K562 (cell line): ENCODE results near the gene ZNF408. TPM values are rescaled to one million over a fixed set of nuclear protein-coding genes. Genes with fewer than 3 reads are reported as not detected.

Experiments
- ATAC-seq: fragments of 200-7000 bp; cut with Tn5 transposase; 3 replicates; pipeline ENCODE4 v1.9.1; 2020; ENCODE audit warnings: moderate library complexity
- BruUV-seq: library from RNA; stranded (reverse); fragments of 400-500 nt; replicated peaks from 2 replicates; lab custom pipeline; 2021; lab: Mats Ljungman, UMichigan
- CTCF ChIA-PET: fragments of 300-600 bp; formaldehyde crosslinking; extraction: SDS; loops from one replicate; lab custom pipeline; 2021; ENCODE audit warnings: low intra/inter-chr PET ratio; lab: Yijun Ruan, JAX
- POLR2A ChIA-PET: fragments of 300-600, 350-650 bp; sonication (Branson Sonifier 250); formaldehyde crosslinking; extraction: SDS; loops from one replicate; lab custom pipeline; 2021; ENCODE audit warnings: antibody characterized with exemption, inconsistent platforms; lab: Yijun Ruan, JAX
- DNase-seq, 4 experiments: peaks; one replicate each; pipeline versions ENCODE4 v3.0.0 to v3.0.0-alpha.2; 2011 to 2018; ENCODE audit warnings: low spot score in 3 of 4, mixed read lengths in 3 of 4; ENCODE audit errors: extremely low read depth in 1 of 4
- FAIRE-seq: peaks from 2 replicates; lab custom pipeline; 2011; peaks lifted over from hg19 to GRCh38; lab: Jason Lieb, UNC
- H2AFZ ChIP-seq: 2 replicates; pipeline ENCODE4 v1.6.0; 2011; ENCODE audit warnings: low read depth, low read length, control low read depth, inconsistent platforms
- H3K27ac ChIP-seq: fragments of 200-600 bp; 3 replicates; pipeline ENCODE4 v1.8.0; 2011; ENCODE audit warnings: low read depth, mild to moderate bottlenecking, control low read depth, inconsistent platforms, low read length, moderate library complexity, mixed read lengths; ENCODE audit errors: extremely low read depth
- H3K27me3 ChIP-seq, 2 experiments: fragments of 300-600 bp in 1 of 2; 2 replicates in 1 of 2; 3 replicates in 1 of 2; pipeline versions ENCODE4 v1.6.0 to v1.8.0; 2011; ENCODE audit warnings: inconsistent platforms in 2 of 2, low read length in 2 of 2, mild to moderate bottlenecking in 1 of 2, mixed read lengths in 1 of 2, moderate library complexity in 1 of 2; ENCODE audit not compliant: control insufficient read depth in 2 of 2, insufficient read depth in 2 of 2
- H3K36me3 ChIP-seq: fragments of 300-600 bp; 3 replicates; pipeline ENCODE4 v1.8.0; 2011; ENCODE audit warnings: mild to moderate bottlenecking, low read length, inconsistent platforms; ENCODE audit not compliant: control insufficient read depth, insufficient read depth
- H3K4me1 ChIP-seq, 2 experiments: fragments of 200-600 bp in 1 of 2; replicated peaks in 1 of 2; 2 replicates in 1 of 2; 3 replicates in 1 of 2; pipeline versions ENCODE4 v1.5.1 to v1.8.0; 2011; ENCODE audit warnings: inconsistent platforms in 2 of 2, low read length in 2 of 2, mild to moderate bottlenecking in 1 of 2, mixed read lengths in 1 of 2, moderate library complexity in 1 of 2; ENCODE audit not compliant: control insufficient read depth in 2 of 2, insufficient read depth in 2 of 2
- H3K4me2 ChIP-seq: 2 replicates; pipeline ENCODE4 v1.6.1; 2011; ENCODE audit warnings: low read length, control low read depth, inconsistent platforms, mixed read lengths; ENCODE audit not compliant: insufficient read depth
- H3K4me3 ChIP-seq: fragments of 200-600 bp; sonication (generic), shearing (Covaris generic); 2 replicates; pipeline ENCODE4 v1.5.1; 2016; ENCODE audit warnings: control low read depth, inconsistent platforms
- H3K79me2 ChIP-seq: fragments of 200-600 bp; 3 replicates; pipeline ENCODE4 v1.8.0; 2011; ENCODE audit warnings: low read length, inconsistent platforms; ENCODE audit not compliant: control insufficient read depth, insufficient read depth
- H3K9ac ChIP-seq, 2 experiments: 2 replicates each; pipeline versions ENCODE4 v1.6.0 to v1.6.1; 2011; ENCODE audit warnings: low read depth in 2 of 2, low read length in 2 of 2, control low read depth in 1 of 2, inconsistent platforms in 1 of 2, mild to moderate bottlenecking in 1 of 2, mixed read lengths in 1 of 2; ENCODE audit not compliant: insufficient read depth in 1 of 2
- H3K9me1 ChIP-seq: one replicate; pipeline ENCODE4 v1.6.0; 2011; ENCODE audit warnings: inconsistent platforms, mild to moderate bottlenecking, low read length, moderate library complexity; ENCODE audit not compliant: control insufficient read depth, insufficient read depth
- H3K9me3 ChIP-seq: replicated peaks from 2 replicates; pipeline ENCODE4 v1.5.1; 2011; ENCODE audit warnings: low read depth, low read length, inconsistent platforms; ENCODE audit not compliant: control insufficient read depth, insufficient read depth
- H4K20me1 ChIP-seq: replicated peaks from 2 replicates; pipeline ENCODE4 v1.6.1; 2011; ENCODE audit warnings: low read length, inconsistent platforms, mixed read lengths; ENCODE audit not compliant: control insufficient read depth, insufficient read depth
- BCOR ChIP-seq: fragments of 450-650 bp; IDR thresholded peaks from 2 replicates; pipeline ENCODE4 v1.6.1; 2016
- CBFA2T3 ChIP-seq: fragments of 450-650 bp; IDR thresholded peaks from 2 replicates; pipeline ENCODE4 v1.6.1; 2017
- HNRNPL ChIP-seq: fragments of 200-400 bp; formaldehyde crosslinking; IDR thresholded peaks from 2 replicates; pipeline ENCODE4 v1.6.1; 2017; ENCODE audit warnings: low read depth, mild to moderate bottlenecking, low read length
- POLR2AphosphoS2 ChIP-seq: IDR thresholded peaks from 2 replicates; pipeline ENCODE4 v1.6.1; 2012; ENCODE audit warnings: low read length, improper control_type of control experiment
- TCF3 ChIP-seq: sonication (generic); formaldehyde crosslinking; IDR thresholded peaks from 2 replicates; pipeline ENCODE4 v1.4.0; 2020; ENCODE audit warnings: mild to moderate bottlenecking, missing genetic modification reagents
- XRCC3 ChIP-seq: fragments of 450-650 bp; IDR thresholded peaks from 2 replicates; pipeline ENCODE4 v1.6.1; 2017; ENCODE audit warnings: mild to moderate bottlenecking, moderate library complexity
- ZNF217 ChIP-seq: sonication (generic); formaldehyde crosslinking; IDR thresholded peaks from 2 replicates; pipeline ENCODE4 v1.8.0; 2022; ENCODE audit warnings: mild to moderate bottlenecking, missing genetic modification reagents
- ZSCAN29 ChIP-seq: fragments of 450-650 bp; IDR thresholded peaks from 2 replicates; pipeline ENCODE4 v1.6.1; 2017
- WGBS: fragments of 100-300 bp; shearing (Covaris generic); methylation state at CpG from one replicate; pipeline ENCODE4 v1.1.6; 2016; ENCODE audit warnings: low coverage, mixed read lengths; ENCODE audit not compliant: insufficient coverage; ENCODE audit errors: missing lambda C conversion rate; 5-methylcytosine and 5-hydroxymethylcytosine counted together
- in situ Hi-C: fragments of 300-500 bp; cut with MboI; formaldehyde crosslinking; loops from 4 replicates; pipeline ENCODE4 v1.15.0; 2018; ENCODE audit warnings: inconsistent platforms, mixed read lengths
- intact Hi-C: fragments of 100-400 bp; cut with micrococcal nuclease; formaldehyde crosslinking; loops from 2 replicates; pipeline ENCODE4 v1.14.2; 2022
- polyA plus RNA-seq, 8 experiments: library from polyadenylated mRNA; depleted of rRNA in 4 of 8; stranded (reverse) in 5 of 8; unstranded in 3 of 8; fragments of >200 nt; fragmentation: Nextera tagmentation in 2 of 8; fragmentation: Illumina TruSeq in 1 of 8; extraction: Ambion mirVana in 2 of 8; extraction: Trizol in 1 of 8; gene quantifications; 2 replicates each; pipeline versions ENCODE4 v1.2.1 to v1.2.3, GENCODE V29; 2011 to 2014; ENCODE audit warnings: inconsistent platforms in 1 of 8, missing spikeins in 1 of 8
- total RNA-seq, 7 experiments: library from RNA; depleted of rRNA in 6 of 7; stranded (reverse); fragments of >200 nt in 6 of 7; fragmentation: Illumina TruSeq in 2 of 7; extraction: Trizol in 2 of 7; gene quantifications; 2 replicates each; pipeline versions ENCODE4 v1.2.1 to v1.2.3, GENCODE V29; 2011 to 2021; ENCODE audit warnings: low replicate concordance in 1 of 7
- TF ChIP-seq, protein P1 (sequence below): sonication (generic); formaldehyde crosslinking; IDR thresholded peaks from 2 replicates; pipeline ENCODE4 v1.8.0; 2023; ENCODE audit warnings: missing genetic modification reagents, mild to moderate bottlenecking, borderline replicate concordance
- TF ChIP-seq, protein P2 (sequence below), 3 experiments: fragments of 200-800 bp in 1 of 3; sonication (Bioruptor generic) in 1 of 3; sonication (generic) in 1 of 3; formaldehyde crosslinking in 1 of 3; IDR thresholded peaks; 2 replicates each; pipeline versions ENCODE4 v1.6.1 to v1.8.0; 2016 to 2022; ENCODE audit warnings: mild to moderate bottlenecking in 2 of 3, missing compliant biosample characterization in 2 of 3, missing genetic modification characterization in 2 of 3, missing genetic modification reagents in 1 of 3
- TF ChIP-seq, protein P3 (sequence below): IDR thresholded peaks from 3 replicates; pipeline ENCODE4 v1.6.1; 2011; ENCODE audit warnings: borderline replicate concordance, mild to moderate bottlenecking, moderate library complexity; ENCODE audit not compliant: insufficient read length; ENCODE audit errors: extremely low read depth

The ZNF408 gene
- total and polyA plus RNA-seq, 9 of the 15 experiments (the other 6 are each of a cell fraction or from before 2014, with no cell fraction given) = 0.15 to 18.4 (median 7.4) TPM

DNA sequence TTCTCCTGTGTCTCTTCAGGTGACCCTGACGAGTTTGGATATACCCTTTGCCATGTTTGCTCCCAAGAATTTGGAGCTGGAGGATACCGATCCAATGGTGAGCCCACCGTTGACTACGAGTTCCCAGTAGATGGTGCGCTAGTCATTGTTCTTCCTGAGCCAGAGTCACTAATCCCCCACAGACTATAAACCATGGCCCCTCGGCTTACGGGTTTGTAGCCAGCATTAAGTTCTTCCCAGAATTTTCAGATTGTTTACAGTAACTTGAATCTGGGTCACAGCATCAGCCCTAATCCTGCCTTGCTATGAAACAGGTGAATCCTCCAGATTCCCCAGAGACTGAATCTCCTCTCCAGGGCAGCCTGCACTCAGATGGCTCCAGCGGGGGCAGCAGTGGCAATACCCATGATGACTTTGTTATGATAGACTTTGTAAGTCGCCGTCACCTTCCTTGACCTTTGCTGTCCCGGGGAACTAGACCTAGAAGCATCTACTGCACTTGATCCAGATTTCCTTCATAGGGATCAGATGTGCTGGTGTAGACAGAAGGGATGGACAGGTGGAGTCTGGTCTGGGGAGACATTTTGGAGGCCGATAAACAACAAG lies 32.2 kb upstream of the ZNF408 start (continued):
- TF ChIP-seq, protein P1, sequence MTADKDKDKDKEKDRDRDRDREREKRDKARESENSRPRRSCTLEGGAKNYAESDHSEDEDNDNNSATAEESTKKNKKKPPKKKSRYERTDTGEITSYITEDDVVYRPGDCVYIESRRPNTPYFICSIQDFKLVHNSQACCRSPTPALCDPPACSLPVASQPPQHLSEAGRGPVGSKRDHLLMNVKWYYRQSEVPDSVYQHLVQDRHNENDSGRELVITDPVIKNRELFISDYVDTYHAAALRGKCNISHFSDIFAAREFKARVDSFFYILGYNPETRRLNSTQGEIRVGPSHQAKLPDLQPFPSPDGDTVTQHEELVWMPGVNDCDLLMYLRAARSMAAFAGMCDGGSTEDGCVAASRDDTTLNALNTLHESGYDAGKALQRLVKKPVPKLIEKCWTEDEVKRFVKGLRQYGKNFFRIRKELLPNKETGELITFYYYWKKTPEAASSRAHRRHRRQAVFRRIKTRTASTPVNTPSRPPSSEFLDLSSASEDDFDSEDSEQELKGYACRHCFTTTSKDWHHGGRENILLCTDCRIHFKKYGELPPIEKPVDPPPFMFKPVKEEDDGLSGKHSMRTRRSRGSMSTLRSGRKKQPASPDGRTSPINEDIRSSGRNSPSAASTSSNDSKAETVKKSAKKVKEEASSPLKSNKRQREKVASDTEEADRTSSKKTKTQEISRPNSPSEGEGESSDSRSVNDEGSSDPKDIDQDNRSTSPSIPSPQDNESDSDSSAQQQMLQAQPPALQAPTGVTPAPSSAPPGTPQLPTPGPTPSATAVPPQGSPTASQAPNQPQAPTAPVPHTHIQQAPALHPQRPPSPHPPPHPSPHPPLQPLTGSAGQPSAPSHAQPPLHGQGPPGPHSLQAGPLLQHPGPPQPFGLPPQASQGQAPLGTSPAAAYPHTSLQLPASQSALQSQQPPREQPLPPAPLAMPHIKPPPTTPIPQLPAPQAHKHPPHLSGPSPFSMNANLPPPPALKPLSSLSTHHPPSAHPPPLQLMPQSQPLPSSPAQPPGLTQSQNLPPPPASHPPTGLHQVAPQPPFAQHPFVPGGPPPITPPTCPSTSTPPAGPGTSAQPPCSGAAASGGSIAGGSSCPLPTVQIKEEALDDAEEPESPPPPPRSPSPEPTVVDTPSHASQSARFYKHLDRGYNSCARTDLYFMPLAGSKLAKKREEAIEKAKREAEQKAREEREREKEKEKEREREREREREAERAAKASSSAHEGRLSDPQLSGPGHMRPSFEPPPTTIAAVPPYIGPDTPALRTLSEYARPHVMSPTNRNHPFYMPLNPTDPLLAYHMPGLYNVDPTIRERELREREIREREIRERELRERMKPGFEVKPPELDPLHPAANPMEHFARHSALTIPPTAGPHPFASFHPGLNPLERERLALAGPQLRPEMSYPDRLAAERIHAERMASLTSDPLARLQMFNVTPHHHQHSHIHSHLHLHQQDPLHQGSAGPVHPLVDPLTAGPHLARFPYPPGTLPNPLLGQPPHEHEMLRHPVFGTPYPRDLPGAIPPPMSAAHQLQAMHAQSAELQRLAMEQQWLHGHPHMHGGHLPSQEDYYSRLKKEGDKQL (CRISPR knock-in tag) = no peak

DNA sequence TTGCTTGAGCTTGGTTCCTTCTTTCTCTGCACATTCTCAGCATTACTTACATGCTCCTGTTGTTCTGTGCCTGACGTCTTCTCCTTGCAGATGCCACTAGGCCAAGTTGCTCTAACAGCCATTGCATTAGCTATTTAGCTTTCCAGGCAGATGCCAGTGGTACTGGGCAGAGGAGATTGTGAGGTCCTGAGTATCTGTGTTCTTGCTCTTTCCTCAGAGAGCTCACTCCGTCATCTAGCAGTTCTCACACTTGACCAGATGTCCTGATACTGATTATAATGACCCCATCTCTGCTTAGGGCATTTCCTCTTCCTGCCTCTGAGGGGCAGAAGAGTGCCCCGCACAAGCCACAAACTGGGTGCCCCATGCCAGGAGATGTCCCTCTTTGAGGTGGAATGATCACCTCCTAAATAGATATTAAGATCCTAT lies 31.1 kb upstream of the ZNF408 start:
- no peak overlapping the region for H3K4me2 ChIP-seq
- peaks cover 7% of the 10 kb centered on the region for H3K9me1 ChIP-seq
- WGBS = 57% methylated on average over 3 of the region's 3 CpGs
- H3K36me3 ChIP-seq = peaks cover 80% of the 10 kb centered on the region
- no peak overlapping the region for H3K9ac ChIP-seq
- H2AFZ ChIP-seq = no peak overlapping the region
- ATAC-seq (peak; percentile 75), DNase-seq (peak in 2 of 4 experiments; percentile 30 to 49), FAIRE-seq (no peak)
- no peak overlapping the region for H3K4me3 ChIP-seq
- intact Hi-C loops = no loop called here
- H3K27me3 ChIP-seq = no peaks in the 10 kb centered on the region
- no peaks in the 10 kb centered on the region for H3K9me3 ChIP-seq
- H3K4me1 ChIP-seq = peaks cover under 1 to 5% of the 10 kb centered on the region in 2 experiments; a peak in 4 of 5 replicates
- POLR2A ChIA-PET = interaction anchor here (0.8 to 1.4 kb wide), 3 partner anchors 13 to 194 kb away, joined by 3 to 4 read pairs (median 3); no protein-coding TSS in a partner anchor
- no TSS peak for BruUV-seq
- in situ Hi-C loops = no loop called here
- no peaks in the 10 kb centered on the region for H4K20me1 ChIP-seq
- no peaks in the 10 kb centered on the region for H3K79me2 ChIP-seq
- H3K27ac ChIP-seq = no peak overlapping the region
- CTCF ChIA-PET = no interaction called here
- no peak for TF ChIP-seq BCOR
- TF ChIP-seq HNRNPL = no peak
- TF ChIP-seq, protein P2, sequence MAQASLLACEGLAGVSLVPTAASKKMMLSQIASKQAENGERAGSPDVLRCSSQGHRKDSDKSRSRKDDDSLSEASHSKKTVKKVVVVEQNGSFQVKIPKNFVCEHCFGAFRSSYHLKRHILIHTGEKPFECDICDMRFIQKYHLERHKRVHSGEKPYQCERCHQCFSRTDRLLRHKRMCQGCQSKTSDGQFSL (CRISPR knock-in tag; IDR thresholded peaks at IDR 0.05) = no peak
- TF ChIP-seq, protein P2 (tag; IDR thresholded peaks at IDR 0.05) = no peak
- TF ChIP-seq, protein P3, sequence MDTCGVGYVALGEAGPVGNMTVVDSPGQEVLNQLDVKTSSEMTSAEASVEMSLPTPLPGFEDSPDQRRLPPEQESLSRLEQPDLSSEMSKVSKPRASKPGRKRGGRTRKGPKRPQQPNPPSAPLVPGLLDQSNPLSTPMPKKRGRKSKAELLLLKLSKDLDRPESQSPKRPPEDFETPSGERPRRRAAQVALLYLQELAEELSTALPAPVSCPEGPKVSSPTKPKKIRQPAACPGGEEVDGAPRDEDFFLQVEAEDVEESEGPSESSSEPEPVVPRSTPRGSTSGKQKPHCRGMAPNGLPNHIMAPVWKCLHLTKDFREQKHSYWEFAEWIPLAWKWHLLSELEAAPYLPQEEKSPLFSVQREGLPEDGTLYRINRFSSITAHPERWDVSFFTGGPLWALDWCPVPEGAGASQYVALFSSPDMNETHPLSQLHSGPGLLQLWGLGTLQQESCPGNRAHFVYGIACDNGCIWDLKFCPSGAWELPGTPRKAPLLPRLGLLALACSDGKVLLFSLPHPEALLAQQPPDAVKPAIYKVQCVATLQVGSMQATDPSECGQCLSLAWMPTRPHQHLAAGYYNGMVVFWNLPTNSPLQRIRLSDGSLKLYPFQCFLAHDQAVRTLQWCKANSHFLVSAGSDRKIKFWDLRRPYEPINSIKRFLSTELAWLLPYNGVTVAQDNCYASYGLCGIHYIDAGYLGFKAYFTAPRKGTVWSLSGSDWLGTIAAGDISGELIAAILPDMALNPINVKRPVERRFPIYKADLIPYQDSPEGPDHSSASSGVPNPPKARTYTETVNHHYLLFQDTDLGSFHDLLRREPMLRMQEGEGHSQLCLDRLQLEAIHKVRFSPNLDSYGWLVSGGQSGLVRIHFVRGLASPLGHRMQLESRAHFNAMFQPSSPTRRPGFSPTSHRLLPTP = no peak
- TF ChIP-seq POLR2AphosphoS2 = no peak
- TF ChIP-seq ZSCAN29 = no peak
- peak; percentile 44 for TF ChIP-seq CBFA2T3
- peak; percentile 22; the same call in 1 of the 2 replicates for TF ChIP-seq TCF3 (CRISPR knock-in tag)
- no peak for TF ChIP-seq ZNF217 (CRISPR knock-in tag)
- TF ChIP-seq XRCC3 = no peak
